Panc1 (cell line): ENCODE data around the gene PRAMEF1. TPM values are rescaled to one million over a fixed set of nuclear protein-coding genes. Genes with fewer than 3 reads are reported as not detected.
A peak's percentile ranks its signal among the peaks of the same experiment; 100 is the strongest.

ENCODE experiments used
- ATAC-seq: fragments of 200-7000 bp; cut with Tn5 transposase; 2 replicates; pipeline ENCODE4 v1.9.1; 2020; ENCODE audit warnings: mild to moderate bottlenecking, moderate library complexity
- BruUV-seq: library from RNA; stranded (reverse); fragments of 400-500 nt; replicated peaks from 2 replicates; lab custom pipeline; 2021; lab: Mats Ljungman, UMichigan
- CTCF ChIA-PET: fragments of 300-600 bp; sonication (Branson Sonifier 250); formaldehyde crosslinking; loops from one replicate; lab custom pipeline; 2022; ENCODE audit warnings: antibody characterized with exemption; lab: Charles Lee
- POLR2A ChIA-PET: fragments of 300-600 bp; sonication (Branson Sonifier 250); formaldehyde crosslinking; loops from one replicate; lab custom pipeline; 2022; ENCODE audit warnings: antibody characterized with exemption; lab: Charles Lee
- DNase-seq: peaks from one replicate; pipeline ENCODE4 v3.0.0-alpha.2; 2010; ENCODE audit warnings: low read depth, low spot score
- H3K27ac ChIP-seq: 2 replicates; pipeline ENCODE4 v1.5.1; 2011; ENCODE audit warnings: mild to moderate bottlenecking, low read length, inconsistent platforms
- H3K27me3 ChIP-seq: fragments of 200-500 bp; sonication (Bioruptor generic); 2 replicates; pipeline ENCODE4 v1.6.0; 2014; ENCODE audit warnings: low read length, inconsistent platforms; ENCODE audit not compliant: control insufficient read depth, insufficient read depth
- H3K36me3 ChIP-seq: fragments of 200-500 bp; sonication (Bioruptor generic); 2 replicates; pipeline ENCODE4 v1.5.1; 2014; ENCODE audit warnings: inconsistent platforms, mild to moderate bottlenecking, low read length, moderate library complexity; ENCODE audit not compliant: control insufficient read depth, insufficient read depth
- H3K4me1 ChIP-seq: 2 replicates; pipeline ENCODE4 v1.5.1; 2011; ENCODE audit warnings: inconsistent platforms, mild to moderate bottlenecking, low read length, moderate library complexity; ENCODE audit not compliant: control insufficient read depth, insufficient read depth
- H3K4me3 ChIP-seq, 2 experiments: 2 replicates each; pipeline ENCODE4 v1.5.1; 2011 to 2012; ENCODE audit warnings: low read depth in 2 of 2, low read length in 2 of 2, mild to moderate bottlenecking in 2 of 2, inconsistent platforms in 1 of 2, moderate library complexity in 1 of 2
- H3K9me3 ChIP-seq: fragments of 200-500 bp; sonication (Bioruptor generic); 2 replicates; pipeline ENCODE4 v1.5.1; 2014; ENCODE audit warnings: low read depth, mild to moderate bottlenecking, inconsistent platforms, low read length, moderate library complexity; ENCODE audit not compliant: control insufficient read depth, insufficient read depth
- CTCF ChIP-seq: fragments of 450-650 bp; IDR thresholded peaks from 2 replicates; pipeline ENCODE4 v1.5.1; 2017; ENCODE audit warnings: mild to moderate bottlenecking
- POLR2AphosphoS5 ChIP-seq: IDR thresholded peaks from 2 replicates; pipeline ENCODE4 v1.6.1; 2012; ENCODE audit warnings: mild to moderate bottlenecking, low read depth, low read length, moderate library complexity
- REST ChIP-seq, 2 experiments: IDR thresholded peaks; 2 replicates each; pipeline ENCODE4 v1.6.1; 2011 to 2012; ENCODE audit warnings: low read depth in 2 of 2, control low read depth in 1 of 2, low read length in 1 of 2, mild to moderate bottlenecking in 1 of 2, moderate library complexity in 1 of 2; ENCODE audit not compliant: insufficient read depth in 1 of 2
- SIN3A ChIP-seq: IDR thresholded peaks from 2 replicates; pipeline ENCODE4 v1.6.1; 2012; ENCODE audit warnings: low read depth, mild to moderate bottlenecking, low read length, moderate library complexity, borderline replicate concordance; ENCODE audit not compliant: insufficient read depth
- TCF7L2 ChIP-seq: IDR thresholded peaks from 2 replicates; pipeline ENCODE4 v1.6.1; 2011; ENCODE audit warnings: mild to moderate bottlenecking, low read depth, low read length, inconsistent platforms
- in situ Hi-C: cut with HindIII; loops from 2 replicates; pipeline ENCODE4 v1.10.0; 2016; ENCODE audit warnings: low sequenced_read_pairs, low pct_unique_long_range_greater_than_20kb
- intact Hi-C: fragments of 100-400 bp; cut with micrococcal nuclease; formaldehyde crosslinking; loops from one replicate; pipeline ENCODE4 v1.10.0; 2022; ENCODE audit not compliant: unreplicated experiment
- total RNA-seq: library from RNA; stranded (reverse); gene quantifications from one replicate; pipeline ENCODE4 v1.2.1, GENCODE V29; 2021; ENCODE audit not compliant: unreplicated experiment

Gene PRAMEF1
- total RNA-seq, 1 experiment from 2014 or later: not detected

- in situ Hi-C loops: no loop called here
- DNase-seq: no peak
- CTCF ChIA-PET: no interaction called here
- no peak for ATAC-seq
- no peaks in the 10 kb centered on the region for H3K4me1 ChIP-seq
- H3K4me3 ChIP-seq: no peak overlapping the region
- POLR2A ChIA-PET: no interaction called here
- no peaks in the 10 kb centered on the region for H3K9me3 ChIP-seq
- H3K36me3 ChIP-seq: no peaks in the 10 kb centered on the region
- no TSS peak for BruUV-seq
- peaks cover 24% of the 10 kb centered on the region for H3K27me3 ChIP-seq
- intact Hi-C loops: no loop called here
- no peak overlapping the region for H3K27ac ChIP-seq
- TF ChIP-seq SIN3A: no peak
- TF ChIP-seq CTCF: no peak
These were observed 33.4 kb upstream of the PRAMEF1 start for GRCh38 chr1:12757836-12758235.

GRCh38 chr1:12760256-12760795, 30.9 kb upstream of the PRAMEF1 start:
- no peak for DNase-seq
- peak; percentile 75; the same call in 1 of the 2 replicates for ATAC-seq
- ChIA-PET CTCF (no interaction called here), POLR2A (no interaction called here)
- Histone ChIP-seq H3K4me1 (no peaks in the 10 kb centered on the region), H3K27ac (no peak overlapping the region), H3K4me3 (no peak overlapping the region), H3K27me3 (peaks cover 17% of the 10 kb centered on the region; the same call in 1 of the 2 replicates), H3K9me3 (no peaks in the 10 kb centered on the region), H3K36me3 (no peaks in the 10 kb centered on the region)
- in situ Hi-C loops: no loop called here
- BruUV-seq: no TSS peak
- TF ChIP-seq SIN3A: no peak
- no peak for TF ChIP-seq POLR2AphosphoS5
- no peak for TF ChIP-seq REST (IDR thresholded peaks at IDR 0.05; ENCODE audit: insufficient read depth in 1 of 2, low read depth in 2 of 2, low read length in 1 of 2)
- TF ChIP-seq TCF7L2: no peak
- TF ChIP-seq CTCF: peak; percentile 42; the same call in 1 of the 2 replicates
- intact Hi-C loops: no loop called here
